Endothelial cell (in vitro differentiated cells): ENCODE measurements around the gene MAPKBP1. TPM values are rescaled to one million over a fixed set of nuclear protein-coding genes. Genes with fewer than 3 reads are reported as not detected.

Experiments
- DNase-seq: peaks from one replicate; pipeline ENCODE4 v3.0.0; 2021; ENCODE audit warnings: low spot score
- H3K27ac Mint-ChIP-seq: one replicate; pipeline ENCODE4 v1.8.0; 2021; ENCODE audit warnings: mixed read lengths, inconsistent platforms; ENCODE audit not compliant: unreplicated experiment
- H3K27me3 Mint-ChIP-seq: one replicate; pipeline ENCODE4 v1.8.0; 2021; ENCODE audit warnings: mild to moderate bottlenecking, moderate library complexity, mixed read lengths, inconsistent platforms; ENCODE audit not compliant: unreplicated experiment
- H3K36me3 Mint-ChIP-seq: one replicate; pipeline ENCODE4 v1.8.0; 2021; ENCODE audit warnings: mild to moderate bottlenecking, low read depth, mixed read lengths, inconsistent platforms; ENCODE audit not compliant: unreplicated experiment
- H3K4me1 Mint-ChIP-seq: one replicate; pipeline ENCODE4 v1.8.0; 2021; ENCODE audit warnings: mild to moderate bottlenecking, mixed read lengths, inconsistent platforms; ENCODE audit not compliant: unreplicated experiment
- H3K4me3 Mint-ChIP-seq: one replicate; pipeline ENCODE4 v1.8.0; 2021; ENCODE audit warnings: mild to moderate bottlenecking, mixed read lengths, inconsistent platforms; ENCODE audit not compliant: unreplicated experiment
- H3K9me3 Mint-ChIP-seq: one replicate; pipeline ENCODE4 v1.8.0; 2021; ENCODE audit warnings: mixed read lengths, inconsistent platforms; ENCODE audit not compliant: unreplicated experiment
- total RNA-seq: library from RNA; stranded (reverse); fragmentation: NEBNext Ultra II Directional; extraction: Animal tissue kit (Norgen Biotek cat#: 25700); gene quantifications from one replicate; pipeline ENCODE4 v1.2.1, GENCODE V29; 2021; ENCODE audit not compliant: unreplicated experiment
- TF ChIP-seq, protein P1 (sequence below): fragments of 200-600 bp; sonication (generic); IDR thresholded peaks from one replicate; pipeline ENCODE4 v1.5.0; 2021; ENCODE audit warnings: antibody characterized with exemption; ENCODE audit not compliant: unreplicated experiment

Gene MAPKBP1
- total RNA-seq, 1 donor from 2014 or later = 36.2 TPM

DNA sequence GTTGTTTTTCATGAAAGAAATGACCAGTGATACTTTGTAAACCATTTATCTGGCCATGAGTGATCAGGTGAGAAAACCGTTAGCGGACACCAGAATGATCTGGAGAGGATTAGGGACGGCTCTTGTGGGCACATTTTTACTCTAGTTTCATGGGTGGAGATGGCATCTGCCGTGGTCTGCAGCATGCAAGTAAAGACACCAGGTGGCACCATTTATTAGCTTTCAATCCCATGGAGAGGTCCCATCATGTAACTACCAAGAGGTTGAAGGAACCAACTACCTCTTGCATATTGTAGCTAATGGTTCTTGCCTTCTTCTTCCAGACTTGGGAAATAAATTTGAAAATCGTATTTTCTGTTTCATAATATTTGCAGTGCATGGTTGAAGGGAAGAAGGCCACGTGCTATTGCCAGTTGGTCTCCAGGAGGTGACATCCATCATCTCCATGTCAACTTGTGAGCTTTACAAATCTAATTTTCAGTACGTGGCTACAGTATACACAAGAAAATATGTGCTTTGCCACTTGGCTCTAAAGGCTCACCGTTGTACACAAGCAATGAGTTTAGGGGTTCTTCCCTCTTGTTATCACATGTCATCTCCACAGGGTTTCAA is 1.5 kb upstream of the MAPKBP1 start:
- DNase-seq = peak; percentile 60
- Mint-ChIP-seq H3K9me3 (no peaks in the 10 kb centered on the region), H3K36me3 (peaks cover 4% of the 10 kb centered on the region), H3K27ac (no peak overlapping the region), H3K4me1 (peaks cover 35% of the 10 kb centered on the region), H3K4me3 (no peak overlapping the region), H3K27me3 (peaks cover 4% of the 10 kb centered on the region)
- TF ChIP-seq, protein P1, sequence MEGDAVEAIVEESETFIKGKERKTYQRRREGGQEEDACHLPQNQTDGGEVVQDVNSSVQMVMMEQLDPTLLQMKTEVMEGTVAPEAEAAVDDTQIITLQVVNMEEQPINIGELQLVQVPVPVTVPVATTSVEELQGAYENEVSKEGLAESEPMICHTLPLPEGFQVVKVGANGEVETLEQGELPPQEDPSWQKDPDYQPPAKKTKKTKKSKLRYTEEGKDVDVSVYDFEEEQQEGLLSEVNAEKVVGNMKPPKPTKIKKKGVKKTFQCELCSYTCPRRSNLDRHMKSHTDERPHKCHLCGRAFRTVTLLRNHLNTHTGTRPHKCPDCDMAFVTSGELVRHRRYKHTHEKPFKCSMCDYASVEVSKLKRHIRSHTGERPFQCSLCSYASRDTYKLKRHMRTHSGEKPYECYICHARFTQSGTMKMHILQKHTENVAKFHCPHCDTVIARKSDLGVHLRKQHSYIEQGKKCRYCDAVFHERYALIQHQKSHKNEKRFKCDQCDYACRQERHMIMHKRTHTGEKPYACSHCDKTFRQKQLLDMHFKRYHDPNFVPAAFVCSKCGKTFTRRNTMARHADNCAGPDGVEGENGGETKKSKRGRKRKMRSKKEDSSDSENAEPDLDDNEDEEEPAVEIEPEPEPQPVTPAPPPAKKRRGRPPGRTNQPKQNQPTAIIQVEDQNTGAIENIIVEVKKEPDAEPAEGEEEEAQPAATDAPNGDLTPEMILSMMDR = peak; percentile 47

DNA sequence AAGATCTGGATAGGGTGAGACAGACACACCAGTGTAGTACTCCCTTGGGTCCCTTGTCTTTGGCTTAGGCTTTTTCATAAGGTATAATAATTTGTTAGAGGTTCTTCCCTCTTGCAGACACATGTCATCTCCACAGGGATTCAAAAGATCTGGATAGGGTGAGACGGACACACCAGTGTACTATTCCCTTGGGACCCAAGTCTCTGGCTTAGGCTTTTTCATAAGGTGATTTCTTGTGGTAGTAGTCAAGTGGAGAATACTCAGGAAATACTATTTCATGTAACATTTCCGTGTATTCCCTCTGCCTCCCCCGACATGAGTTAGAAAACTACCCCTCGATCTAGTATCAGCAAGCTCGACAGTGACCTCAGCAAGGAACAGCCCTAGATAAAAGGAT is 954 bp upstream of the MAPKBP1 start:
- DNase-seq = no peak
- H3K27me3 Mint-ChIP-seq = peaks cover 4% of the 10 kb centered on the region
- H3K9me3 Mint-ChIP-seq = no peaks in the 10 kb centered on the region
- H3K4me1 Mint-ChIP-seq = peaks cover 40% of the 10 kb centered on the region
- peaks cover 4% of the 10 kb centered on the region for H3K36me3 Mint-ChIP-seq
- peak overlapping the region; percentile 92 for H3K4me3 Mint-ChIP-seq
- H3K27ac Mint-ChIP-seq = peak overlapping the region; percentile 83
- TF ChIP-seq, protein P1 = no peak

DNA sequence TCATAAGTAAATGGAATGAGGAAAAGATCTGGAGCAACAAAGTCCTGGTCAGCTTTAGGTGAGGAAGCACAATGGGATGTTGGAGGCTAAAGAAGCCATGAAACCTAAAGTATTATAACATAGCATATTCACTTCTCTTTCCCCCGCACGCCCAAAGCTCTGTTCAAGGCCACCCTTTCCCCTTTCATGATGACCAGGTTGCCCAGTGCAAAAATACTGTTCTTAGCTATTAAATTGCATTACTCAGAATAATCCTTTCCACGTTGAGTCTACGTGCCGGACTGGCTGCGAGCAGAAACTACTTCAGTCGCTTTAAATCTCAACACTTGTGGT is 589 bp upstream of the MAPKBP1 start:
- Mint-ChIP-seq H3K36me3 (peaks cover 4% of the 10 kb centered on the region), H3K27ac (peak overlapping the region; percentile 83), H3K27me3 (peaks cover 4% of the 10 kb centered on the region), H3K4me1 (peaks cover 43% of the 10 kb centered on the region), H3K9me3 (no peaks in the 10 kb centered on the region), H3K4me3 (peak overlapping the region; percentile 92)
- TF ChIP-seq, protein P1 = no peak
- no peak for DNase-seq

DNA sequence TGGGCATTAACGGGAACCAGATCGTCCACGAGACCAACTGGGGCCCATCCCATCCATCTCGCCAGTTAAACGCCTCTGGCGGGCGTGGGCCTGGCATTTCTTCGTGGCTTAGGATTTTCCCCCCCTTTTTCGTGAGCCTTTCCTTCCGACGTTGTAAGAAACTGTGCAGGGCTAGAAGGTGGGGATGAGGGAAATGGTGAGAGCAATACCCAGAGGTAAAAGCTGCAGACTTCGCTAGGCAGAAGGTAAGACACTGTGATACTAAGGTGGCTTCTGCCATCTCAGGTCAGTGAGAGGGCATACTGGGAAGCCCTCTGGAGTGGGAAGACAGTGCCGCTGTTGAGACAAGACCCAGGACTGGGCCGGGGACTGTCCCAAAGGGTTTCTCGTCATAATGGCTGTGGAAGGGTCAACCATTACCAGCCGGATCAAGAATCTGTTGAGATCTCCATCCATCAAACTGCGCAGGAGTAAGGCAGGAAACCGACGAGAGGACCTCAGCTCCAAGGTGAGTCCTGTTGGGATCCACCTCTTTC is 666 bp downstream of the MAPKBP1 start:
- no peaks in the 10 kb centered on the region for H3K9me3 Mint-ChIP-seq
- TF ChIP-seq, protein P1 = no peak
- H3K4me1 Mint-ChIP-seq = peaks cover 52% of the 10 kb centered on the region
- H3K36me3 Mint-ChIP-seq = peaks cover 4% of the 10 kb centered on the region
- peaks cover 4% of the 10 kb centered on the region for H3K27me3 Mint-ChIP-seq
- peak overlapping the region; percentile 85 for H3K27ac Mint-ChIP-seq
- no peak for DNase-seq
- H3K4me3 Mint-ChIP-seq = peak overlapping the region; percentile 92

DNA sequence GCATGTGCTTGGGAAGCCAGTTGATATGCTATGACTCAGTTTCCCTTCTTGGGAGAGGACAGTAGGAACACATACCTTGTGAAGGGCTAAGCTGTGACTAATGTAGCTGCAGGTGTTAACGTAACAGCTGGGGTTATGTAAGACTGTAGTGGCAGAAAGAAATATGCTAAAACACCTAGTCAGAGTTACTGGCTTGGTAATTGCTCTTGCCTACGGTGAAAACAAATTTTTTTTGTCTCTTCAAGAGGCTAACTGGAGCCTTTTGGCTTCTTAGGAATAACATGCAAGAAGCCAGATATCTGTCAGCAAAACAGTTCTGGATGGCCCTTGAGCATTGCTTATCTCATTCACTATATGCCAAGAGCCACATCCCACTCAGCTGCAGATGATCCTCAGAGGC is 1.4 kb downstream of the MAPKBP1 start:
- TF ChIP-seq, protein P1 = no peak
- Mint-ChIP-seq H3K27me3 (peaks cover 4% of the 10 kb centered on the region), H3K9me3 (no peaks in the 10 kb centered on the region), H3K36me3 (peaks cover 4% of the 10 kb centered on the region), H3K4me1 (peaks cover 59% of the 10 kb centered on the region), H3K4me3 (peak overlapping the region; percentile 92), H3K27ac (peak overlapping the region; percentile 85)
- no peak for DNase-seq
